ENCODE measurements around the gene PCBP4.

GRCh38 chr3:51954105-51954504 lies 13.1 kb downstream of the PCBP4 start:
- no peak for TF ChIP-seq CTCF (optimal IDR thresholded peaks at IDR 0.05 in 1 of 3, IDR thresholded peaks at IDR 0.05 in 1 of 3, conservative IDR thresholded peaks at IDR 0.05 in 1 of 3; ENCODE audit: extremely low read depth in 1 of 3, insufficient read depth in 2 of 3, low read length in 3 of 3)
- TF ChIP-seq EZH2 (IDR thresholded peaks at IDR 0.05; ENCODE audit: low read length), result no peak

Measured in keratinocyte (primary cell).